ENCODE data around the gene GPRC5B.

DNA sequence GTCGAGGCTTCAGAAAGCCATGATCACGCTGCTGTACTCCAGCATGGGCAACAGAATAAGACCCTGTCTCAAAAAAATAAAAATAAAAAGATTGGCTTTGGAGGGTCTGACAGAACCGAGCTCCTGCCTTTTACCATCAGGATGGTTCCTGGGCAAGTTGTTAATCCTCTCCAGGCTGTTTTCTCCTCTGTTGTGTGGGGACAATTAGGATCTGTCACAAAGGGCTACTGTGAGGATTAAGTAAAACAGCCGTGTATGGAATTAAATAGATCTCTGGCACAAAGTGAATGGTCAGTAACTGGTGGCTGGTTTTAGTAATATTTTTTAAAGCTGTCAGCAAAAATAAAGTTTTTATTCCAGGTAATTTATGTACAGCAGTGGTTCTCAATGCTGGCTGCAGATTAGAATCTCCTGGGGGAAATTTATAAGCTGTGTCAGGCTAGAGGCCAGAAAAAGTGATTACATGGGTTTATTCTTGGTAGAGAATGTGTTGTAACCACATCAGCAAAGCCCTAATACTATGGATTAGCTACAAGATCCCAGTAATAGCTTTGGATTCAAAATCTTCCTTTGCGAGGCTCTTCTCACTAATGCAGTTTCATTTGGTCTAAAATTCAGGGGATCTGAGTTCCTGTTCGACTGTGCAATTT lies 47.2 kb downstream of the GPRC5B start:
- no peak for TF ChIP-seq MYC (IDR thresholded peaks at IDR 0.05; ENCODE audit: borderline replicate concordance, low read length)
- TF ChIP-seq EP300 (IDR thresholded peaks at IDR 0.05) = no peak
- no peak for TF ChIP-seq CEBPB (IDR thresholded peaks at IDR 0.05)
- no peak for TF ChIP-seq HDAC2 (IDR thresholded peaks at IDR 0.05)
- TF ChIP-seq MAX (IDR thresholded peaks at IDR 0.05) = no peak
- TF ChIP-seq RARB (CRISPR knock-in tag; IDR thresholded peaks at IDR 0.05) = no peak
- TF ChIP-seq CBX2 (IDR thresholded peaks at IDR 0.05; ENCODE audit: borderline replicate concordance, low read depth) = no peak
- TF ChIP-seq, protein P1, sequence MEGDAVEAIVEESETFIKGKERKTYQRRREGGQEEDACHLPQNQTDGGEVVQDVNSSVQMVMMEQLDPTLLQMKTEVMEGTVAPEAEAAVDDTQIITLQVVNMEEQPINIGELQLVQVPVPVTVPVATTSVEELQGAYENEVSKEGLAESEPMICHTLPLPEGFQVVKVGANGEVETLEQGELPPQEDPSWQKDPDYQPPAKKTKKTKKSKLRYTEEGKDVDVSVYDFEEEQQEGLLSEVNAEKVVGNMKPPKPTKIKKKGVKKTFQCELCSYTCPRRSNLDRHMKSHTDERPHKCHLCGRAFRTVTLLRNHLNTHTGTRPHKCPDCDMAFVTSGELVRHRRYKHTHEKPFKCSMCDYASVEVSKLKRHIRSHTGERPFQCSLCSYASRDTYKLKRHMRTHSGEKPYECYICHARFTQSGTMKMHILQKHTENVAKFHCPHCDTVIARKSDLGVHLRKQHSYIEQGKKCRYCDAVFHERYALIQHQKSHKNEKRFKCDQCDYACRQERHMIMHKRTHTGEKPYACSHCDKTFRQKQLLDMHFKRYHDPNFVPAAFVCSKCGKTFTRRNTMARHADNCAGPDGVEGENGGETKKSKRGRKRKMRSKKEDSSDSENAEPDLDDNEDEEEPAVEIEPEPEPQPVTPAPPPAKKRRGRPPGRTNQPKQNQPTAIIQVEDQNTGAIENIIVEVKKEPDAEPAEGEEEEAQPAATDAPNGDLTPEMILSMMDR (IDR thresholded peaks at IDR 0.05) = no peak
- no peak for TF ChIP-seq RAD21 (conservative IDR thresholded peaks at IDR 0.05 in 1 of 2, IDR thresholded peaks at IDR 0.05 in 1 of 2)
- TF ChIP-seq POLR2AphosphoS2 (conservative IDR thresholded peaks at IDR 0.05; ENCODE audit: low read length) = no peak
- TF ChIP-seq SMC3 (IDR thresholded peaks at IDR 0.05) = no peak
- no peak for TF ChIP-seq NR3C1 (IDR thresholded peaks at IDR 0.05)
